Gastrocnemius medialis (tissue), 4 donors: ENCODE measurements around the gene GPC6. TPM values are rescaled to one million over a fixed set of nuclear protein-coding genes. Genes with fewer than 3 reads are reported as not detected.

Source experiments
- ATAC-seq, 2 donors: fragments of 150-250 bp; one replicate each; pipeline ENCODE4 v1.9.1; 2016
- DNase-seq, 2 donors: peaks; one replicate each; pipeline ENCODE4 v3.0.0-alpha.2; 2019
- H3K27ac ChIP-seq, 4 donors: fragments of 200-600 bp; sonication (generic); 1 replicate in 1 of 4; 2 replicates in 3 of 4; pipeline ENCODE4 v1.5.1; 2016 to 2018; ENCODE audit warnings: mild to moderate bottlenecking in 2 of 4, moderate library complexity in 1 of 4
- H3K27me3 ChIP-seq, 3 donors: fragments of 200-600 bp; sonication (generic) in 2 of 3; 1 replicate in 1 of 3; 2 replicates in 2 of 3; pipeline versions ENCODE4 v1.5.1 to v1.6.0; 2016 to 2019; ENCODE audit warnings: mild to moderate bottlenecking in 1 of 3, moderate library complexity in 1 of 3
- H3K36me3 ChIP-seq, 2 donors: fragments of 200-600 bp; sonication (generic) in 1 of 2; one replicate each; pipeline ENCODE4 v1.5.1; 2017 to 2018
- H3K4me1 ChIP-seq, 2 donors: fragments of 200-600 bp; sonication (generic) in 1 of 2; one replicate each; pipeline ENCODE4 v1.5.1; 2016 to 2017; ENCODE audit warnings: mild to moderate bottlenecking in 2 of 2
- H3K4me3 ChIP-seq, 4 donors: fragments of 200-600 bp; sonication (generic) in 3 of 4; 1 replicate in 1 of 4; 2 replicates in 3 of 4; pipeline ENCODE4 v1.5.1; 2016 to 2019; ENCODE audit warnings: mild to moderate bottlenecking in 2 of 4
- H3K9me3 ChIP-seq, 3 donors: fragments of 200-600 bp; sonication (generic) in 2 of 3; 1 replicate in 1 of 3; 2 replicates in 2 of 3; pipeline ENCODE4 v1.5.1; 2016 to 2019
- POLR2A ChIP-seq, 2 donors: fragments of 450-650 bp; IDR thresholded peaks; one replicate each; pipeline ENCODE4 v1.6.1; 2017; ENCODE audit warnings: antibody characterized with exemption in 2 of 2, mild to moderate bottlenecking in 2 of 2, moderate library complexity in 2 of 2
- in situ Hi-C, 4 donors: fragments of 200-750 bp; cut with MboI; loops; one replicate each; pipeline versions ENCODE4 v1.15.0 to v1.8.0; 2017; ENCODE audit warnings: low sequenced_read_pairs in 4 of 4
- intact Hi-C: fragments of 100-400 bp; cut with DNase I; formaldehyde crosslinking; loops from one replicate; pipeline ENCODE4 v1.15.1; 2023; ENCODE audit warnings: low total_unique reads
- total RNA-seq, 4 donors: library from RNA; depleted of rRNA; stranded (reverse); fragments of >200 nt; gene quantifications; one replicate each; pipeline versions ENCODE4 v1.1.0 to v1.2.3, GENCODE V29; 2016
- TF ChIP-seq, protein P1 (sequence below), 5 experiments: fragments of 450-650 bp in 3 of 5; fragments of 200-600 bp in 2 of 5; sonication (generic) in 2 of 5; IDR thresholded peaks in 4 of 5; conservative IDR thresholded peaks in 1 of 5; 1 replicate in 4 of 5; 2 replicates in 1 of 5; pipeline ENCODE4 v1.5.1; 2016 to 2019; ENCODE audit warnings: antibody characterized with exemption in 5 of 5, mild to moderate bottlenecking in 3 of 5, moderate library complexity in 3 of 5

Gene GPC6
- total RNA-seq, 4 donors from 2014 or later, result 0.47 to 0.88 (median 0.59) TPM

DNA sequence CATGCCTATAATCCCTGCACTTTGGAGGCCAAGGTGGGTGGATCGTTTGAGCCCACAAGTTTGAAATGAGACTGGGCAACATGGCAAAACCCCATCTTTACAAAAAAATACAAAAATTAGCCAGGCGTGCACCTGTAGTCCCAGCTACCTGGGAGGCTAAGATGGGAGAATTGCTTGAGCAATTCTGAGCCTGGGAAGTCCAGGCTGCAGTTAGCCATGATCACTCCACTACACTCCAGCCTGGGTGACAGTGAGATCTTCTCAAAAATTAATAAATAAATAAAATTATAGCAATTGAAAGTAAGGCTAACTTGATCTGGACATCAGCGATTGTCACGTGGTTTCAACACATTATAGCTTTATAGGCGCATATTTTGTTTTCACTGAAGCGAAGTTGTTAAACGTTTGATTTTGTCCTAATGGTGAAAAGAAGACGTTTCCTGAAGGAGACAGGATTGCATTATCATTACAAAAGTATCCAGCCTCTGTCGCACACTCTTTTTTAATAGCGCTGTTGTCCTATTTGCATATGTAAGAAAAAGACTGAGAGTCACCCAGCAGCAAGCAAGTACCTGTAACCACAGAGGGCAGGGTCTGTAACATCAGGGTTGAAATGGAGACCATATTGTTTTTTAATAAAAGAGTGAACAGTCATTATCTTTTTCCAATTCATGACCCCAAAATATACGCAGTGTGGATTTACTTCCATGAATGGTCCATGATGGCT, 917.2 kb downstream of the GPC6 start:
- Histone ChIP-seq H3K4me1 (no peaks in the 10 kb centered on the region), H3K4me3 (no peak overlapping the region), H3K27me3 (no peaks in the 10 kb centered on the region), H3K27ac (no peak overlapping the region), H3K9me3 (no peaks in the 10 kb centered on the region), H3K36me3 (no peaks in the 10 kb centered on the region)
- in situ Hi-C loops (no loop called here), intact Hi-C loops (no loop called here)
- no peak for ATAC-seq
- no peak for DNase-seq
- TF ChIP-seq, protein P1, sequence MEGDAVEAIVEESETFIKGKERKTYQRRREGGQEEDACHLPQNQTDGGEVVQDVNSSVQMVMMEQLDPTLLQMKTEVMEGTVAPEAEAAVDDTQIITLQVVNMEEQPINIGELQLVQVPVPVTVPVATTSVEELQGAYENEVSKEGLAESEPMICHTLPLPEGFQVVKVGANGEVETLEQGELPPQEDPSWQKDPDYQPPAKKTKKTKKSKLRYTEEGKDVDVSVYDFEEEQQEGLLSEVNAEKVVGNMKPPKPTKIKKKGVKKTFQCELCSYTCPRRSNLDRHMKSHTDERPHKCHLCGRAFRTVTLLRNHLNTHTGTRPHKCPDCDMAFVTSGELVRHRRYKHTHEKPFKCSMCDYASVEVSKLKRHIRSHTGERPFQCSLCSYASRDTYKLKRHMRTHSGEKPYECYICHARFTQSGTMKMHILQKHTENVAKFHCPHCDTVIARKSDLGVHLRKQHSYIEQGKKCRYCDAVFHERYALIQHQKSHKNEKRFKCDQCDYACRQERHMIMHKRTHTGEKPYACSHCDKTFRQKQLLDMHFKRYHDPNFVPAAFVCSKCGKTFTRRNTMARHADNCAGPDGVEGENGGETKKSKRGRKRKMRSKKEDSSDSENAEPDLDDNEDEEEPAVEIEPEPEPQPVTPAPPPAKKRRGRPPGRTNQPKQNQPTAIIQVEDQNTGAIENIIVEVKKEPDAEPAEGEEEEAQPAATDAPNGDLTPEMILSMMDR (IDR thresholded peaks at IDR 0.05 in 4 of 5, conservative IDR thresholded peaks at IDR 0.05 in 1 of 5), result no peak
- TF ChIP-seq POLR2A (IDR thresholded peaks at IDR 0.05), result no peak

- no peaks in the 10 kb centered on the region for H3K36me3 ChIP-seq
- H3K4me1 ChIP-seq, result no peaks in the 10 kb centered on the region
- no peaks in the 10 kb centered on the region for H3K27me3 ChIP-seq
- DNase-seq (no peak), ATAC-seq (no peak)
- intact Hi-C loops (no loop called here), in situ Hi-C loops (no loop called here)
- no peak overlapping the region for H3K27ac ChIP-seq
- TF ChIP-seq, protein P1 (IDR thresholded peaks at IDR 0.05 in 4 of 5, conservative IDR thresholded peaks at IDR 0.05 in 1 of 5), result no peak
- TF ChIP-seq POLR2A (IDR thresholded peaks at IDR 0.05), result no peak
- H3K4me3 ChIP-seq, result no peak overlapping the region
- no peaks in the 10 kb centered on the region for H3K9me3 ChIP-seq
These were observed 919.4 kb downstream of the GPC6 start for GRCh38 chr13:94145966-94146365.

DNA sequence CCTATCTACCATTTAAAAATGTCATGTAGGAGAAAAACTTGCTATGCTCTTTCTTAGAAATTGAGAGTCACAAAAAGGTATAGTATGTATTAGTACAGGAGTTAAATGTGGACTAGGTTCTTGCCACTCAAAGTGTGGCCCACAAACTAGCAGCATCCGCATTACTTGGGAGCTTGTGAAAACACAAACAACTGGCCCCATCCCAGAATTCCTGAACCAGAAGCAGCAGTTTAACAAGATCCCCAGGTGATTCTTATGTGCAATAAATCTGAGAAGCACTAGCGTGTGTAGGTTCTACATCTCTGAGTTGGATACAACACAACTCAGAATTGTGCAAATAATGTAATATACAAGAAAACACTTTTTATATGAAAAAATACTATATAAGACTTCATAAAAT, 927.0 kb downstream of the GPC6 start:
- ATAC-seq (no peak), DNase-seq (no peak)
- intact Hi-C loops (no loop called here), in situ Hi-C loops (no loop called here)
- H3K9me3 ChIP-seq, result no peaks in the 10 kb centered on the region
- H3K4me3 ChIP-seq, result no peak overlapping the region
- no peak for TF ChIP-seq POLR2A (IDR thresholded peaks at IDR 0.05)
- TF ChIP-seq, protein P1 (IDR thresholded peaks at IDR 0.05 in 4 of 5, conservative IDR thresholded peaks at IDR 0.05 in 1 of 5), result no peak
- H3K27ac ChIP-seq, result no peak overlapping the region
- no peaks in the 10 kb centered on the region for H3K36me3 ChIP-seq
- H3K27me3 ChIP-seq, result no peaks in the 10 kb centered on the region
- H3K4me1 ChIP-seq, result peaks cover 0 to 31% of the 10 kb centered on the region in 2 donors

GRCh38 chr13:94154367-94154766, 927.8 kb downstream of the GPC6 start:
- ATAC-seq, result peak in 1 of 2 donors; percentile 55
- Histone ChIP-seq H3K27ac (no peak overlapping the region), H3K9me3 (no peaks in the 10 kb centered on the region), H3K36me3 (no peaks in the 10 kb centered on the region), H3K4me1 (peaks cover 0 to 31% of the 10 kb centered on the region in 2 donors), H3K27me3 (no peaks in the 10 kb centered on the region), H3K4me3 (no peak overlapping the region)
- in situ Hi-C loops, result no loop called here
- peak; percentile 16 to 28 for DNase-seq
- intact Hi-C loops, result no loop called here
- no peak for TF ChIP-seq POLR2A (IDR thresholded peaks at IDR 0.05)
- TF ChIP-seq, protein P1 (IDR thresholded peaks at IDR 0.05 in 4 of 5, conservative IDR thresholded peaks at IDR 0.05 in 1 of 5), result no peak
